Omental fat pad (tissue), 4 donors: ENCODE data around the gene SLC16A6. TPM values are rescaled to one million over a fixed set of nuclear protein-coding genes. Genes with fewer than 3 reads are reported as not detected.
"Not testable (repeated sequence)": the region's sequence is repeated elsewhere in the genome, so short reads cannot be mapped to it uniquely, and the experiment has no call there.

Source experiments
- ATAC-seq: fragments of 150-250 bp; one replicate; pipeline ENCODE4 v1.9.1; 2016; ENCODE audit warnings: mild to moderate bottlenecking, moderate library complexity; ENCODE audit not compliant: low FRiP score
- DNase-seq: peaks from one replicate; pipeline ENCODE4 v3.0.0-alpha.2; 2019; ENCODE audit warnings: low spot score
- CTCF ChIP-seq, 3 donors: fragments of 450-650 bp; IDR thresholded peaks; one replicate each; pipeline ENCODE4 v1.5.1; 2016 to 2017; ENCODE audit warnings: antibody characterized with exemption in 3 of 3, mild to moderate bottlenecking in 3 of 3, moderate library complexity in 2 of 3
- total RNA-seq, 4 donors: library from RNA; depleted of rRNA; stranded (reverse); fragments of >200 nt; gene quantifications; one replicate each; pipeline ENCODE4 v1.1.0, GENCODE V29; 2016

Gene SLC16A6
- total RNA-seq, 4 donors from 2014 or later: 0.38 to 7.3 (median 2.2) TPM

- no peak for ATAC-seq
- no peak for TF ChIP-seq CTCF (IDR thresholded peaks at IDR 0.05)
- DNase-seq: no peak
Measured at GRCh38 chr17:68231541-68231940, 59.4 kb downstream of the SLC16A6 start.

- ATAC-seq, DNase-seq: not testable (repeated sequence)
Measured at GRCh38 chr17:68231131-68231530, 59.8 kb downstream of the SLC16A6 start.

- DNase-seq (no peak), ATAC-seq (no peak)
Measured at GRCh38 chr17:68229619-68230018, 61.3 kb downstream of the SLC16A6 start.

GRCh38 chr17:68228817-68229570, 61.9 kb downstream of the SLC16A6 start:
- TF ChIP-seq CTCF (IDR thresholded peaks at IDR 0.05): no peak
- no peak for ATAC-seq
- no peak for DNase-seq

More at GRCh38 chr17:68229619-68230018, 61.3 kb downstream of the SLC16A6 start:
- no peak for TF ChIP-seq CTCF (IDR thresholded peaks at IDR 0.05)

- not testable (repeated sequence) for ATAC-seq, DNase-seq
Measured at GRCh38 chr17:68228039-68228680, 62.8 kb downstream of the SLC16A6 start.

GRCh38 chr17:68225055-68225454, 65.9 kb downstream of the SLC16A6 start:
- ATAC-seq, DNase-seq: not testable (repeated sequence)

- no peak for ATAC-seq
- TF ChIP-seq CTCF (IDR thresholded peaks at IDR 0.05): no peak
- no peak for DNase-seq
Measured at GRCh38 chr17:68222606-68223005, 68.3 kb downstream of the SLC16A6 start.

GRCh38 chr17:68221786-68222185, 69.1 kb downstream of the SLC16A6 start:
- TF ChIP-seq CTCF (IDR thresholded peaks at IDR 0.05): no peak
- ATAC-seq (no peak), DNase-seq (no peak)

- not testable (repeated sequence) for ATAC-seq, DNase-seq
Measured at GRCh38 chr17:68220786-68221185, 70.1 kb downstream of the SLC16A6 start.

GRCh38 chr17:68220186-68220585, 70.7 kb downstream of the SLC16A6 start:
- not testable (repeated sequence) for DNase-seq, ATAC-seq

- not testable (repeated sequence) for ATAC-seq, DNase-seq
Measured at GRCh38 chr17:68219429-68219828, 71.5 kb downstream of the SLC16A6 start.
